B cell (primary cell): ENCODE measurements around the gene PAIP2. TPM values are rescaled to one million over a fixed set of nuclear protein-coding genes. Genes with fewer than 3 reads are reported as not detected.

Experiments
- ATAC-seq: fragments of 200-7000 bp; cut with Tn5 transposase; one replicate; pipeline ENCODE4 v1.10.0; 2021; ENCODE audit warnings: low read depth, mild to moderate bottlenecking, moderate number of reproducible peaks, moderate library complexity
- CTCF ChIA-PET: fragments of 350-600 bp; sonication (Branson Sonifier 250); formaldehyde crosslinking; loops from one replicate; lab custom pipeline; 2021; ENCODE audit warnings: antibody characterized with exemption, inconsistent platforms; lab: Charles Lee
- POLR2A ChIA-PET: fragments of 350-600 bp; sonication (Branson Sonifier 250); formaldehyde crosslinking; loops from one replicate; lab custom pipeline; 2021; ENCODE audit warnings: antibody characterized with exemption; lab: Charles Lee
- DNase-seq: peaks from one replicate; pipeline ENCODE4 v3.0.0; 2013
- H2AFZ ChIP-seq: 2 replicates; pipeline ENCODE4 v1.6.1; 2012; ENCODE audit warnings: mild to moderate bottlenecking, low read depth, low read length; ENCODE audit not compliant: insufficient read depth, poor library complexity, severe bottlenecking
- H3K27ac ChIP-seq, 2 donors: 1 replicate in 1 of 2; 2 replicates in 1 of 2; pipeline ENCODE4 v1.5.1; 2012 to 2013; ENCODE audit warnings: low read length in 2 of 2, mild to moderate bottlenecking in 2 of 2, moderate library complexity in 1 of 2
- H3K27me3 ChIP-seq, 4 experiments: fragments of 200-600 bp in 1 of 4; sonication (generic) in 1 of 4; replicated peaks in 1 of 4; 1 replicate in 2 of 4; 2 replicates in 2 of 4; pipeline versions ENCODE4 v1.6.1 to v1.7.0; 2013 to 2016; ENCODE audit warnings: low read length in 3 of 4, mild to moderate bottlenecking in 2 of 4, mixed read lengths in 1 of 4, moderate library complexity in 1 of 4; ENCODE audit not compliant: insufficient read depth in 4 of 4, control insufficient read depth in 3 of 4; ENCODE audit errors: control extremely low read depth in 1 of 4
- H3K36me3 ChIP-seq, 2 experiments: replicated peaks in 1 of 2; 1 replicate in 1 of 2; 2 replicates in 1 of 2; pipeline versions ENCODE4 v1.6.1 to v1.7.1; 2013; ENCODE audit warnings: low read length in 1 of 2; ENCODE audit not compliant: insufficient read depth in 2 of 2, control insufficient read depth in 1 of 2; ENCODE audit errors: control extremely low read depth in 1 of 2, extremely low read depth in 1 of 2
- H3K4me1 ChIP-seq, 2 donors: fragments of 200-600 bp in 1 of 2; sonication (generic) in 1 of 2; 1 replicate in 1 of 2; 2 replicates in 1 of 2; pipeline versions ENCODE4 v1.5.1 to v1.6.1; 2013 to 2017; ENCODE audit warnings: low read length in 2 of 2; ENCODE audit not compliant: control insufficient read depth in 2 of 2, insufficient read depth in 2 of 2
- H3K4me2 ChIP-seq: replicated peaks from 2 replicates; pipeline ENCODE3; 2012; ENCODE audit warnings: mild to moderate bottlenecking, low read depth, low read length; ENCODE audit not compliant: poor library complexity, severe bottlenecking
- H3K4me3 ChIP-seq, 5 experiments: fragments of 200-600 bp in 1 of 5; sonication (generic) in 1 of 5; 1 replicate in 3 of 5; 2 replicates in 2 of 5; pipeline versions ENCODE4 v1.5.1 to v1.7.0; 2011 to 2016; ENCODE audit warnings: low read length in 4 of 5, mild to moderate bottlenecking in 4 of 5, low read depth in 2 of 5, control low read depth in 1 of 5, moderate library complexity in 1 of 5; ENCODE audit not compliant: insufficient read depth in 1 of 5; ENCODE audit errors: control extremely low read depth in 1 of 5, extremely low read depth in 1 of 5
- H3K79me2 ChIP-seq: fragments of 200-600 bp; sonication (generic); one replicate; pipeline ENCODE4 v1.6.0; 2016; ENCODE audit warnings: low read length; ENCODE audit not compliant: control insufficient read depth, insufficient read depth
- H3K9ac ChIP-seq: fragments of 200-600 bp; sonication (generic); 2 replicates; pipeline ENCODE4 v1.6.1; 2017; ENCODE audit warnings: mild to moderate bottlenecking, low read length, moderate library complexity
- H3K9me3 ChIP-seq, 3 donors: one replicate each; pipeline versions ENCODE4 v1.6.1 to v1.7.1; 2013; ENCODE audit warnings: low read length in 2 of 3; ENCODE audit not compliant: control insufficient read depth in 2 of 3, insufficient read depth in 1 of 3; ENCODE audit errors: control extremely low read depth in 1 of 3
- H4K20me1 ChIP-seq: 2 replicates; pipeline ENCODE4 v1.6.0; 2012; ENCODE audit warnings: mild to moderate bottlenecking, low read length; ENCODE audit not compliant: insufficient read depth, control insufficient read depth, poor library complexity, severe bottlenecking
- H3K27ac Mint-ChIP-seq: one replicate; pipeline ENCODE4 v1.8.0; 2021; ENCODE audit warnings: mixed read lengths
- H3K27me3 Mint-ChIP-seq: one replicate; pipeline ENCODE4 v1.8.0; 2021; ENCODE audit warnings: mixed read lengths
- H3K4me1 Mint-ChIP-seq: one replicate; pipeline ENCODE4 v1.8.0; 2021; ENCODE audit warnings: mixed read lengths
- H3K4me3 Mint-ChIP-seq: one replicate; pipeline ENCODE4 v1.8.0; 2021; ENCODE audit warnings: mixed read lengths
- H3K9me3 Mint-ChIP-seq: one replicate; pipeline ENCODE4 v1.8.0; 2022; ENCODE audit warnings: mixed read lengths; ENCODE audit not compliant: insufficient read depth
- CTCF ChIP-seq: fragments of 200-600 bp; IDR thresholded peaks from one replicate; pipeline ENCODE4 v1.8.0; 2022; ENCODE audit warnings: antibody characterized with exemption, mild to moderate bottlenecking
- EZH2 ChIP-seq: IDR thresholded peaks from 2 replicates; pipeline ENCODE4 v1.6.1; 2012; ENCODE audit warnings: borderline replicate concordance, low read depth, mild to moderate bottlenecking, moderate library complexity, low read length; ENCODE audit not compliant: insufficient read depth, poor library complexity, severe bottlenecking
- WGBS: methylation state at CpG from one replicate; pipeline ENCODE4 v1.1.5; 2013; ENCODE audit warnings: missing lambda C conversion rate; ENCODE audit not compliant: insufficient coverage; 5-methylcytosine and 5-hydroxymethylcytosine counted together
- intact Hi-C: fragments of 100-400 bp; cut with micrococcal nuclease; formaldehyde crosslinking; loops from one replicate; pipeline ENCODE4 v1.10.0; 2022
- polyA plus RNA-seq: library from polyadenylated mRNA; depleted of rRNA; stranded (reverse); fragments of >200 nt; gene quantifications from 2 replicates; pipeline ENCODE4 v1.2.3, GENCODE V29; 2012
- total RNA-seq, 2 donors: library from RNA; stranded (reverse); fragments of 120-200 nt in 1 of 2; gene quantifications; 1 replicate in 1 of 2; 2 replicates in 1 of 2; pipeline versions ENCODE4 v1.2.3 to v1.2.4, GENCODE V29; 2013 to 2022

Gene PAIP2
- total and polyA plus RNA-seq, 2 donors (not counting 1 experiment from before 2014, with no cell fraction given) = 38.5 to 121 TPM

DNA sequence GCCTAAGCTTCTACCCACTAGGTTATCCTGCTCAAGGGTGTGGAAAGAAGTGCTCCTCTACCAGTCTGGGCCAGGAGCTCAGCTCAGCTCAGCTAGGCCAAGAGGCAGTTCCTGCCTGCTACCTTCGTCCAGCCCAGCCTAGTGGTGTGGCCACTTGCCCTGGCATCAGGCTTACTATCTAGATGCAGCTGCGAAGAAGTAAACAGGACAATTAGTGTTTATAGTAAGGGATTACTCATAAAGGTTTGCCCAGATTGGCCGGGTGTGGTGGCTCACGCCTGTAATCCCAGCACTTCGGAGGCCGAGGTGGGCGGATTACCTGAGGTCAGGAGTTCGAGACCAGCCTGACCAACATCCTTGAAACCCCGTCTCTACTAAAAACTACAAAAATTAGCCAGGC, 75.0 kb downstream of the PAIP2 start:
- DNase-seq (no peak), ATAC-seq (no peak)
- Histone ChIP-seq H3K27me3 (no peaks in the 10 kb centered on the region), H2AFZ (no peak overlapping the region), H3K27ac (no peak overlapping the region), H3K79me2 (no peaks in the 10 kb centered on the region), H3K4me2 (no peak overlapping the region), H3K36me3 (peaks cover 0 to 12% of the 10 kb centered on the region in 2 experiments), H3K4me1 (no peaks in the 10 kb centered on the region), H4K20me1 (no peaks in the 10 kb centered on the region), H3K9me3 (no peaks in the 10 kb centered on the region), H3K4me3 (no peak overlapping the region), H3K9ac (no peak overlapping the region)
- no peaks in the 10 kb centered on the region for H3K4me1 Mint-ChIP-seq
- 100% methylated on average over 9 of the region's 9 CpGs for WGBS
- no peak overlapping the region for H3K4me3 Mint-ChIP-seq
- H3K27ac Mint-ChIP-seq = no peak overlapping the region
- TF ChIP-seq EZH2 (no peak), CTCF (no peak)
- ChIA-PET POLR2A (no interaction called here), CTCF (no interaction called here)
- no peaks in the 10 kb centered on the region for H3K27me3 Mint-ChIP-seq
- intact Hi-C loops = no loop called here
- H3K9me3 Mint-ChIP-seq = no peaks in the 10 kb centered on the region

DNA sequence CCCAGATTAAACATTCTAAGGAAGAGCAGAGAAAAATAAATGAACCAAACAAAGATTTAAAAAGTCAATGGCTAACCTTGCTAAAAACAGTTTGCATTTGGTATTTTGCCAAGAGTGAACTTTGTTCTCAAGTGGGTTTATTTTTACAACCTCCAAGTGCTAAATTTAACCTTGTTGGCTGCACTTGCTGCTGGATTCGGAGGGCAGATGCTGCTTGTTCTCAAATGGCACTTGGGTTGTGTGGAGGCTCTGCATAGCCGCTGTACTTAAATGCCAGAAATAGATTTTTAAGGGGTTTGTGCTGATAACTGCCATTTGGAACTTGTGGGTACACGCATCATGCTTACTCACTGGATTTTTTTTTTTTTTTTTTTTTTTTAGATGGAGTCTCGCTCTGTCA, 75.6 kb downstream of the PAIP2 start:
- POLR2A ChIA-PET = no interaction called here
- no peak overlapping the region for H3K9ac ChIP-seq
- no peaks in the 10 kb centered on the region for H3K27me3 ChIP-seq
- no peak overlapping the region for H3K4me3 Mint-ChIP-seq
- H3K9me3 ChIP-seq = no peaks in the 10 kb centered on the region
- H3K79me2 ChIP-seq = no peaks in the 10 kb centered on the region
- no peaks in the 10 kb centered on the region for H3K4me1 ChIP-seq
- H3K9me3 Mint-ChIP-seq = no peaks in the 10 kb centered on the region
- no peaks in the 10 kb centered on the region for H4K20me1 ChIP-seq
- H3K27me3 Mint-ChIP-seq = no peaks in the 10 kb centered on the region
- no peak overlapping the region for H2AFZ ChIP-seq
- DNase-seq (no peak), ATAC-seq (no peak)
- no peak overlapping the region for H3K27ac Mint-ChIP-seq
- no peaks in the 10 kb centered on the region for H3K4me1 Mint-ChIP-seq
- WGBS = 36% methylated on average over 2 of the region's 4 CpGs
- TF ChIP-seq CTCF (no peak), EZH2 (no peak)
- CTCF ChIA-PET = interaction anchor here (0.7 to 8.0 kb wide), 2 partner anchors 10 to 98 kb away, joined by 3 to 168 read pairs; no protein-coding TSS in a partner anchor
- H3K27ac ChIP-seq = no peak overlapping the region
- H3K4me2 ChIP-seq = no peak overlapping the region
- peaks cover 0 to 12% of the 10 kb centered on the region in 2 experiments for H3K36me3 ChIP-seq
- H3K4me3 ChIP-seq = no peak overlapping the region
- intact Hi-C loops = no loop called here
